ENCODE results near the gene KRT74. TPM values are rescaled to one million over a fixed set of nuclear protein-coding genes. Genes with fewer than 3 reads are reported as not detected.

KRT74 gene
- total RNA-seq (2022; extraction: Qiagen RNA extraction): not detected in 5 replicates

GRCh38 chr12:52573743-52574142 is at the start of gene KRT74:
KRT74 (minus strand) TSS chr12:52573843; CDS start chr12:52573777, 66 bp downstream.

GRCh38 chr12:52618216-52618615 is 44.6 kb upstream of the KRT74 start, which contains the start of gene KRT73:
KRT73 (minus strand) TSS chr12:52618559; CDS start chr12:52618524, 35 bp downstream.

GRCh38 chr12:52600941-52601481 is 27.4 kb upstream of the KRT74 start, which contains the start of gene KRT72:
KRT72 (minus strand) TSS chr12:52601463; CDS start chr12:52601452, 11 bp downstream.

GRCh38 chr12:52552681-52553195 is 20.9 kb downstream of the KRT74 start, which contains the start of gene KRT71:
KRT71 (minus strand) TSS chr12:52553145; CDS start chr12:52553077, 68 bp downstream.

GRCh38 chr12:52519826-52520662 is 53.6 kb downstream of the KRT74 start, which contains the start of gene KRT5:
KRT5 (minus strand) TSS chr12:52520394; CDS start chr12:52520296, 98 bp downstream.

Other genes with a start within 250 kb of the KRT74 start
- gene KRT85, start 206.4 kb downstream of the KRT74 start, total RNA-seq (2022; extraction: Qiagen RNA extraction): 0.02 to 0.06 TPM (median 0.05 TPM) in 3 of 5 replicates, not detected in the others
- not detected in 5 replicates for gene KRT84, start 188.2 kb downstream of the KRT74 start, total RNA-seq (2022; extraction: Qiagen RNA extraction)
- not detected in 5 replicates for gene KRT82, start 167.5 kb downstream of the KRT74 start, total RNA-seq (2022; extraction: Qiagen RNA extraction)
- 0.13 to 0.21 TPM (median 0.16 TPM) in 5 replicates for gene KRT75, start 139.5 kb downstream of the KRT74 start, total RNA-seq (2022; extraction: Qiagen RNA extraction)
- gene KRT6B, start 121.7 kb downstream of the KRT74 start, total RNA-seq (2022; extraction: Qiagen RNA extraction): 0.05 to 0.07 TPM (median 0.06 TPM) in 3 of 5 replicates, not detected in the others
- gene KRT6C, start 100.0 kb downstream of the KRT74 start, total RNA-seq (2022; extraction: Qiagen RNA extraction): not detected in 5 replicates
- 1.4 to 2.9 TPM (median 1.6 TPM) in 5 replicates for gene KRT6A, start 80.6 kb downstream of the KRT74 start, total RNA-seq (2022; extraction: Qiagen RNA extraction)
- gene KRT5, start 53.4 kb downstream of the KRT74 start, total RNA-seq (2022; extraction: Qiagen RNA extraction): 0.08 to 0.27 TPM (median 0.21 TPM) in 5 replicates
- gene KRT71, start 20.7 kb downstream of the KRT74 start, total RNA-seq (2022; extraction: Qiagen RNA extraction): 0.05 TPM in 1 of 5 replicates, not detected in the others
- 0.05 TPM in 1 of 5 replicates, not detected in the others for gene KRT72, start 27.6 kb upstream of the KRT74 start, total RNA-seq (2022; extraction: Qiagen RNA extraction)
- not detected in 5 replicates for gene KRT73, start 44.7 kb upstream of the KRT74 start, total RNA-seq (2022; extraction: Qiagen RNA extraction)
- gene KRT2, start 78.4 kb upstream of the KRT74 start, total RNA-seq (2022; extraction: Qiagen RNA extraction): not detected in 5 replicates
- not detected in 5 replicates for gene KRT1, start 106.6 kb upstream of the KRT74 start, total RNA-seq (2022; extraction: Qiagen RNA extraction)
- gene KRT77, start 129.7 kb upstream of the KRT74 start, total RNA-seq (2022; extraction: Qiagen RNA extraction): not detected in 5 replicates
- gene KRT76, start 203.5 kb upstream of the KRT74 start, total RNA-seq (2022; extraction: Qiagen RNA extraction): not detected in 5 replicates
- gene KRT3, start 222.3 kb upstream of the KRT74 start, total RNA-seq (2022; extraction: Qiagen RNA extraction): 0.05 to 0.09 TPM (median 0.06 TPM) in 4 of 5 replicates, not detected in the other
- gene KRT4, start 240.3 kb upstream of the KRT74 start, total RNA-seq (2022; extraction: Qiagen RNA extraction): 2.8 to 3.8 TPM (median 3.0 TPM) in 5 replicates

Measured in A549 treated with CORT108297 at 1 μM for 4 hours (cell line).